BLaER1 treated with 17β-estradiol and CSF1 and Interleukin-3, amounts not matched to agents 10 nM and 100 nM (cell line): ENCODE results near the gene TBC1D4.
"Not testable (repeated sequence)": the region's sequence is repeated elsewhere in the genome, so short reads cannot be mapped to it uniquely, and the experiment has no call there.

Experiments used
- H3K27ac ChIP-seq, 11 experiments: shearing (Covaris generic); formaldehyde crosslinking; 2 replicates each; pipeline ENCODE4 v1.8.1; 2022
- H3K27me3 ChIP-seq, 11 experiments: shearing (Covaris generic); formaldehyde crosslinking; 2 replicates each; pipeline ENCODE4 v1.8.1; 2022
- H3K36me3 ChIP-seq, 11 experiments: shearing (Covaris generic); formaldehyde crosslinking; 2 replicates each; pipeline ENCODE4 v1.8.1; 2022
- H3K4me1 ChIP-seq, 10 experiments: shearing (Covaris generic); formaldehyde crosslinking; 2 replicates each; pipeline ENCODE4 v1.8.1; 2022
- H3K4me2 ChIP-seq, 11 experiments: shearing (Covaris generic); formaldehyde crosslinking; 2 replicates each; pipeline ENCODE4 v1.8.1; 2022
- H3K4me3 ChIP-seq, 10 experiments: shearing (Covaris generic); formaldehyde crosslinking; 2 replicates each; pipeline ENCODE4 v1.8.1; 2022
- H3K9ac ChIP-seq, 11 experiments: shearing (Covaris generic); formaldehyde crosslinking; 2 replicates each; pipeline ENCODE4 v1.8.1; 2022
- H3K9me3 ChIP-seq, 11 experiments: shearing (Covaris generic); formaldehyde crosslinking; replicated peaks in 1 of 11; 2 replicates each; pipeline ENCODE4 v1.8.1; 2022
- H4K20me1 ChIP-seq, 11 experiments: shearing (Covaris generic); formaldehyde crosslinking; 2 replicates each; pipeline ENCODE4 v1.8.1; 2022
- Cebpa-rat ChIP-seq, 11 experiments: shearing (Covaris generic); IDR thresholded peaks; 2 replicates each; pipeline ENCODE4 v1.8.1; 2022

TBC1D4 gene

DNA sequence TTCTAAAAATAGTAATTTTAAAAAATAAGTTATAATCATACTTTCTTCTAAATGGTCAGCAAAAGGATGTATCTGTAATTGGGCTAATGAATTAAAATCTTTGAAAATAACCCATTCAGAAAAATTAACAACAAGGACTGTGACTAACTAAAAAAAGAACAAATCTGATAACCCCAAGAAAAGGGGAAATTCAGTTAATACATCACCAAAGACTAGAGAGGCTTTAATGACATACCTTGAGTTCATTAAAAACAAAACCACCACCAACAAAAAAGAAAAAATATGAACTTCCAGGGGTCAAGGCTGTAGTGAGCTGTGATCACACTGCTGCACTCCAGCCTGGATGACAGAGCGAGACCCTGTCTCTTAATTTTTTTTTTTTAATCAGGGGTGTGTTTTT lies 121.8 kb downstream of the TBC1D4 start:
- Histone ChIP-seq H3K9me3 (no peaks in the 10 kb centered on the region), H4K20me1 (peaks cover 0 to 18% (median 0%) of the 10 kb centered on the region in 11 experiments; a peak in 4 of 22 replicates), H3K27ac (no peak overlapping the region), H3K4me3 (no peak overlapping the region), H3K4me1 (peaks cover 1 to 19% (median 13%) of the 10 kb centered on the region in 10 experiments; a peak in 18 of 20 replicates), H3K36me3 (peaks cover 9 to 58% (median 39%) of the 10 kb centered on the region in 11 experiments; a peak in 21 of 22 replicates), H3K27me3 (no peaks in the 10 kb centered on the region), H3K9ac (no peak overlapping the region), H3K4me2 (no peak overlapping the region)
- no peak for TF ChIP-seq Cebpa-rat (IDR thresholded peaks at IDR 0.05)

DNA sequence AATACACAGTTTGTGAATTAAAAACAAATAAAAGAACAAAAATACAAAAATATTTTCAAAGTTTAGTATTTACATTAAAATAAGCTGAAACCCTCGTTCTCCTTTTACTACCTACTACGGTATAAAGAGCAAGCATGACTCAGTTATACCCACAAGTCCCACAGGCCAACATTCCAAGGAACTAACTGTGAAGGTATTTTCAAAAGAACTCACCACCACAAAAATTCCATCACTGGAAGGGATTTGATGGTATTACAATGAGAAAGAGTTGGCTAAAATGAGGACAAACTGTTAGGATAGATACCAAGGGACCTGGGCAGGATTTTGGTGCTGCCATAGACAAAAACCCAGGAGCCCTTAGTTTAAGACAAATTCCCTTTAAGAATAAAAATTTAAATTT lies 122.7 kb downstream of the TBC1D4 start:
- Histone ChIP-seq H4K20me1 (peaks cover 0 to 18% (median 0%) of the 10 kb centered on the region in 11 experiments; a peak in 4 of 22 replicates), H3K27me3 (no peaks in the 10 kb centered on the region), H3K4me2 (no peak overlapping the region), H3K9me3 (no peaks in the 10 kb centered on the region), H3K4me1 (peaks cover 0 to 14% (median 10%) of the 10 kb centered on the region in 10 experiments; a peak in 10 of 20 replicates), H3K9ac (no peak overlapping the region), H3K4me3 (no peak overlapping the region), H3K36me3 (peaks cover 15 to 67% (median 48%) of the 10 kb centered on the region in 11 experiments; a peak in 21 of 22 replicates), H3K27ac (no peak overlapping the region)
- no peak for TF ChIP-seq Cebpa-rat (IDR thresholded peaks at IDR 0.05)

DNA sequence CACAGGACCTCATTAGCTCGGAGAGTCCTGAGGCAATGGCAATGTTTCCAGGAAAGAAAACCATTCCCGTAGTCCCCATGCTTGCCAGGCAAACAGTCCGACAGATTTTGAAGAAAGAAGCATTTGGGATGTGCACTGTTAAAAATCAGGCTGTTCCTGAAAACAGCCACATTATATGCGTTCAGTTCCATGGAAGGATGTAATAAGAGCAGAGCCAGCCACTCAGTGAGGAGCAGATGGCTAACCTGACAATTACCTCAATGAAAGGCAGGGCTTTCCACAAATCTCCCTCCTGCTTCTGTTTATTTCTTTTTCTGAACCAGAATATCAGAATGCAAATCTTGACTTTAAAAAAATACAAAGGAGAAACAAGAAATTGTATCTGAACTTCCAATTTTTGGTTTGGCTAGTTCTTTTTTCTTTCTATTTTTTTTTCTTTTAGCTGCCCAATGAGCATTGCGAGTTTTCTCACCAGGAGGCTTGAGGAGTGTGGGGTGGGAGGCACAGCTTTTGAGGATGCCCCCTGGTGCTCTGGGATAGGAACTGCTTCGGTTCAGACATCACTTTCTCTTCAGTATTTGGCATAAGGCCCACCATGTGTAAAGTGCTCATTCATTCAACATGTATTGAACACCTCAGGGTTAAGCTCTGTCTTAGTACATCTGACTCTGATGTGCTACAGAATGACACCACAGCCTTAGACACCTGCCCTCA lies 124.2 kb downstream of the TBC1D4 start:
- H3K4me2 ChIP-seq = no peak overlapping the region
- peaks cover 0 to 9% (median 0%) of the 10 kb centered on the region in 11 experiments; a peak in 4 of 22 replicates for H4K20me1 ChIP-seq
- H3K27me3 ChIP-seq = no peaks in the 10 kb centered on the region
- H3K4me3 ChIP-seq = no peak overlapping the region
- H3K9me3 ChIP-seq = 0 out of 22 replicates have a peak, but pooled peaks cover 0 to under 1% (median 0%) of the 10 kb centered on the region in 11 experiments
- 0 out of 20 replicates have a peak, but pooled peaks cover 0 to under 1% (median 0%) of the 10 kb centered on the region in 10 experiments for H3K4me1 ChIP-seq
- H3K27ac ChIP-seq = no peak overlapping the region
- TF ChIP-seq Cebpa-rat (IDR thresholded peaks at IDR 0.05) = no peak
- H3K9ac ChIP-seq = no peak overlapping the region
- H3K36me3 ChIP-seq = peaks cover 15 to 83% (median 64%) of the 10 kb centered on the region in 11 experiments; a peak in 21 of 22 replicates

DNA sequence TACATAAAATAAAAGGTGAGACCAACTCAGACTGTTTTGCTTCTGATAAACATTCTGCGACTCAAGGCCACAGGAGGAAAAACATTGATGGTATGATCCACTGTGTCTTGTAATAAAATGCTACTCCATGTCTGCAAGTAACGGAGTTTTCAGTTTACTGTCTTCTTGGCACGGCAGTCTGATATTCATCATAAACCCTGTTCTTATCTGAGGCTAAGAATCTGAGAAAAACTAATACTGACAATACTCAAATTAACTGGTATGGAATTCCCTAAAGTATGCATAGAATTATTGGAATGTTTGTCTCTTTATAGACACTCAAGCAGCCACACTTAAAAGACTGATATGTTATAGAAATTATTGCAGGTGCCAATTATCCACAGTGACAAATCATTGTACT lies 125.5 kb downstream of the TBC1D4 start:
- Histone ChIP-seq H3K4me2 (no peak overlapping the region), H3K4me1 (no peaks in the 10 kb centered on the region), H3K9me3 (peaks cover 0 to 13% (median 5%) of the 10 kb centered on the region in 11 experiments; a peak in 8 of 22 replicates), H3K4me3 (no peak overlapping the region), H3K36me3 (peaks cover 20 to 85% (median 67%) of the 10 kb centered on the region in 11 experiments; a peak in 21 of 22 replicates), H3K9ac (no peak overlapping the region), H4K20me1 (no peaks in the 10 kb centered on the region), H3K27me3 (no peaks in the 10 kb centered on the region), H3K27ac (no peak overlapping the region)
- TF ChIP-seq Cebpa-rat (IDR thresholded peaks at IDR 0.05) = no peak

DNA sequence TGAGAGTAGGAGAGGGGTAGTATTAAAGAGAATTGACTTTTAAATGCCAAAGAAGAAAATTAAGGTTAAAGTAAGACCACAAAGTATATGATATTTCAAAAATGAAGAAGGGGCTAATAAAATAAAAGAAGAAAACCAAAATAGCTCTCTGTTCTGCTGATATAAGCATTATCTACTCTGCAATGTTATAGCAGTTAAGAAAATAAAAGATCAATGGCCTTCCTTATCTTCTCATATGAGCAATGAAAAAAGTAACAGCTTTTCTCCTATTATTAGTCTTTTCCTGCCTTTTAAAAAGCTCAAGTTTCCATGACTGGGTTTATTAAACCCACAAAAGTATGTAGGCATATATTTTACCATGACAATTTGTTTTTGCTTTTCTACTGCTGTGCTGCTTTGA lies 126.4 kb downstream of the TBC1D4 start:
- Histone ChIP-seq H3K9me3 (peaks cover 0 to 13% (median 5%) of the 10 kb centered on the region in 11 experiments; a peak in 8 of 22 replicates), H3K36me3 (peaks cover 20 to 79% (median 67%) of the 10 kb centered on the region in 11 experiments; a peak in 21 of 22 replicates), H3K27ac (no peak overlapping the region), H3K9ac (no peak overlapping the region), H3K27me3 (no peaks in the 10 kb centered on the region), H3K4me2 (no peak overlapping the region), H3K4me1 (no peaks in the 10 kb centered on the region), H4K20me1 (no peaks in the 10 kb centered on the region), H3K4me3 (no peak overlapping the region)
- TF ChIP-seq Cebpa-rat (IDR thresholded peaks at IDR 0.05) = no peak

DNA sequence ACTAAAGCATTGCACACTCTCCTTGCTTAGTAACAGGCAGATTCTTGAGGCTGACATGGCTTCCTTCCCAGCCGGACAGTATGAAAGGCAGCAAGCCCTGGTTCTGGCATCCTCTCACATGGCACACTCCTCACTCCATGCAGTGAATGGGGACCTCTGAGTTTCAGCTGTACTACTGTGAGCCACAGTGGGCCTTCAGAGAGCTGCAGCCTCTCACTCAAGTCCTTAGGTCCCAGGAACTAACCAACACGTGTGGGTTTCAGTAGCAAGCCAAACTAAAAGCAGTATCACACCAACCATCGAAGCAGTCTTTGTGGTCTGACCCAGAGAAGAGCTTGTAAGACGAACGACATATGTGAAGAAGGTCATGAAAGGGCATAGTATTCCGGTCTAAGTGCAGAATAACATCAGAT lies 128.2 kb downstream of the TBC1D4 start:
- Histone ChIP-seq H3K27ac (no peak overlapping the region), H3K4me2 (no peak overlapping the region), H3K9me3 (peaks cover 0 to 13% (median 5%) of the 10 kb centered on the region in 11 experiments; a peak in 8 of 22 replicates), H3K4me3 (no peak overlapping the region), H4K20me1 (no peaks in the 10 kb centered on the region), H3K27me3 (no peaks in the 10 kb centered on the region), H3K4me1 (no peaks in the 10 kb centered on the region), H3K36me3 (peaks cover 24 to 88% (median 70%) of the 10 kb centered on the region in 11 experiments; a peak in 21 of 22 replicates), H3K9ac (no peak overlapping the region)
- no peak for TF ChIP-seq Cebpa-rat (IDR thresholded peaks at IDR 0.05)

DNA sequence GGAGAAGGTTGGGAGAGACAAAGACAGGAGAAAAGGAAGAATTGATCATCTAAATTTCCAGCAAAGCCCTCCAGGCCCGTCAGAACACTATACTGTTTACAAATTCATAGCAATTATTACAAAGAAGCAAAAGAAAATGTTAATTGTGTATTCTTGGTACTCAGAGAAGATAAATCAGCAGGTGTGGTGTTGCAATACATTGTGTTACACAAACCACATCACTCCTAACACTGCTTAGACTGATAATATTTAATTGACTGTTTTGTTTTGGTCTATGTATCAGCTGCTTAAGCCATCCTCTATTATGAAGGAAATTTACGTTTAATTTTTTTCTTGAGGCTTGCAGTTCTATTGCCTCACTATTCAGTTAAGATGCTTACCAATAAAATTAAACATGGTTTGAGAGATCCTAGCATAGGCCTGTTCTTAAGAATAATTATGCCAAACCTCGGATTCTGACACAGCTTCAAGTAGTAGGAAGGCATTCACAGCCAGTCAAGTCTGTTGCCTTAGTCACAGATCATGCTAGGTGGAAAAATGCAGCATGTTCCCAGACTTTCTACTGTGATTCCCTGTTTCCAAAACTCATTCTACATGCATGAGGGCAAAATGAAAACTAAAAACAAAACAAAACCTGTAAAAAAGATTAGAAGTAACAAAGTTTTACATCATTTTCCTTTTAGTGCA lies 129.2 kb downstream of the TBC1D4 start:
- no peaks in the 10 kb centered on the region for H3K4me1 ChIP-seq
- TF ChIP-seq Cebpa-rat (IDR thresholded peaks at IDR 0.05) = 0 out of 22 replicates have a peak, but pooled peaks of 1 of the 11 experiments have one; percentile 25
- no peaks in the 10 kb centered on the region for H3K27me3 ChIP-seq
- H3K9ac ChIP-seq = no peak overlapping the region
- no peaks in the 10 kb centered on the region for H4K20me1 ChIP-seq
- peaks cover 30 to 87% (median 78%) of the 10 kb centered on the region in 11 experiments; a peak in 21 of 22 replicates for H3K36me3 ChIP-seq
- no peak overlapping the region for H3K4me2 ChIP-seq
- no peak overlapping the region for H3K27ac ChIP-seq
- no peak overlapping the region for H3K4me3 ChIP-seq
- H3K9me3 ChIP-seq = peaks cover 0 to 13% (median 5%) of the 10 kb centered on the region in 11 experiments; a peak in 8 of 22 replicates

DNA sequence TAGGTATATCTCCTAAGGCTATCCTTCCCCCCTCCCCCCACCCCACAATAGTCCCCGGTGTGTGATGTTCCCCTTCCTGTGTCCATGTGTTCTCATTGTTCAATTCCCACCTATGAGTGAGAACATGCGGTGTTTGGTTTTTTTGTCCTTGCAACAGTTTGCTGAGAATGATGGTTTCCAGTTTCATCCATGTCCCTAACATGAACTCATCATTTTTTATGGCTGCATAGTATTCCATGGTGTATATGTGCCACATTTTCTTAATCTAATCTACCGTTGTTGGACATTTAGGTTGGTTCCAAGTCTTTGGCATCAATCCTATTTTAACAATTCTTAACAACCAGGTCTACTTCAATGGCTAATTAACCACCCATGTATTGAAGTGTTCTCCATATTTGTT lies 130.4 kb downstream of the TBC1D4 start:
- peaks cover 36 to 88% (median 78%) of the 10 kb centered on the region in 11 experiments; a peak in 21 of 22 replicates for H3K36me3 ChIP-seq
- not testable (repeated sequence) for H3K4me1 ChIP-seq

DNA sequence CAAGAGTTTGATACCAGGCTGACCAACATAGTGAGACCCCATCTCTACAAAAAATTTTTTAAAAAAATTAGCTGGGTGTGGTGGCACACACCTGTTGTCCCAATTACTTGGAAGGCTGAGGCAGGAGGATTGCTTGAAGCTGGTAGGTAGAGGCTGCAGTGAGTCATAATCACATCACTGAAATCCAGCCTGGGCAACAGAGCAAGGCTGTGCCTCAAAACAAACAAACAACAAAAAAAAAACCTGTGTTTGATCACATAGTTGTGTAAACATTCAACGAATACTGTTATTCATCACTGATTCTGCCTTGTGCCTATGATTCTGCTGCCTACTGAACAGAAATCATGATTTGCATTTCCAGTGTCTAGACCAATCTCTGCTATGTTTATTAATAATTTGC lies 134.0 kb downstream of the TBC1D4 start:
- H3K9ac ChIP-seq = no peak overlapping the region
- no peaks in the 10 kb centered on the region for H3K27me3 ChIP-seq
- H4K20me1 ChIP-seq = no peaks in the 10 kb centered on the region
- H3K4me3 ChIP-seq = no peak overlapping the region
- no peak for TF ChIP-seq Cebpa-rat (IDR thresholded peaks at IDR 0.05)
- peaks cover 26 to 77% (median 57%) of the 10 kb centered on the region in 11 experiments; a peak in 21 of 22 replicates for H3K36me3 ChIP-seq
- no peak overlapping the region for H3K4me2 ChIP-seq
- no peaks in the 10 kb centered on the region for H3K4me1 ChIP-seq
- H3K27ac ChIP-seq = no peak overlapping the region
- peaks cover 0 to 13% (median 5%) of the 10 kb centered on the region in 11 experiments; a peak in 8 of 22 replicates for H3K9me3 ChIP-seq

More for the DNA sequence above, 130.4 kb downstream of the TBC1D4 start:
- H3K27ac ChIP-seq, H3K4me3 ChIP-seq, H3K4me2 ChIP-seq, H3K27me3 ChIP-seq, H4K20me1 ChIP-seq, H3K9ac ChIP-seq: not testable (repeated sequence)
- H3K9me3 ChIP-seq = peaks cover 0 to 13% (median 5%) of the 10 kb centered on the region in 11 experiments; a peak in 8 of 22 replicates
